ENCODE results near the gene NSMF. TPM values are rescaled to one million over a fixed set of nuclear protein-coding genes. Genes with fewer than 3 reads are reported as not detected.

Gene NSMF
- total and polyA plus RNA-seq, 2 of the 4 experiments (the other 2 are of a cell fraction): 7.7 to 40.9 TPM

- Histone ChIP-seq H3K4me2 (ENCODE audit: low read depth, low read length) (no peak overlapping the region), H2BK5ac (ENCODE audit: low read depth, low read length, poor library complexity, severe bottlenecking) (no peak overlapping the region), H2BK120ac (ENCODE audit: low read depth, low read length) (no peak overlapping the region), H2AFZ (replicated peaks; ENCODE audit: low read length, poor library complexity) (no peak overlapping the region), H3K27ac (ENCODE audit: insufficient read depth, low read length) (no peak overlapping the region), H3K23ac (ENCODE audit: low read depth, low read length) (no peak overlapping the region), H4K91ac (ENCODE audit: insufficient read depth, low read depth, low read length) (no peak overlapping the region), H3K79me1 (ENCODE audit: low read depth in 1 of 2, low read length in 2 of 2) (peaks cover 18 to 47% of the 10 kb centered on the region in 2 experiments), H3K56ac (ENCODE audit: extremely low read depth, insufficient read depth, low read length) (no peak overlapping the region), H3K9me3 (ENCODE audit: control insufficient read depth, insufficient read depth, low read length) (no peaks in the 10 kb centered on the region), H3K14ac (replicated peaks; ENCODE audit: low read depth, low read length) (no peak overlapping the region), H3K27me3 (ENCODE audit: control insufficient read depth, insufficient read depth, low read length) (no peaks in the 10 kb centered on the region), H3K4me3 (ENCODE audit: insufficient read depth, low read depth, low read length) (no peak overlapping the region), H2AK9ac (replicated peaks; ENCODE audit: low read depth, low read length, poor library complexity) (no peak overlapping the region), H3K9ac (ENCODE audit: low read depth, low read length) (no peak overlapping the region), H3K4ac (ENCODE audit: low read depth, low read length) (no peak overlapping the region), H4K8ac (ENCODE audit: low read depth in 2 of 2, low read length in 2 of 2) (no peak overlapping the region), H3K36me3 (ENCODE audit: control insufficient read depth, insufficient read depth, low read length) (peaks cover 3% of the 10 kb centered on the region; the same call in 1 of the 2 replicates), H2AK5ac (ENCODE audit: low read depth, low read length) (no peak overlapping the region), H2BK15ac (ENCODE audit: low read depth, low read length) (no peak overlapping the region), H3K18ac (ENCODE audit: low read depth, low read length) (no peak overlapping the region), H3K9me1 (ENCODE audit: insufficient read depth, low read length) (peaks cover 12% of the 10 kb centered on the region), H4K5ac (ENCODE audit: low read depth, low read length) (no peak overlapping the region), H4K20me1 (ENCODE audit: insufficient read depth, low read length) (no peaks in the 10 kb centered on the region), H3K4me1 (ENCODE audit: control insufficient read depth, insufficient read depth, low read length) (peaks cover 17% of the 10 kb centered on the region), H2BK20ac (ENCODE audit: low read depth, low read length) (no peak overlapping the region)
- ChIA-PET POLR2A (ENCODE audit: unreplicated experiment) (no interaction called here), CTCF (no interaction called here)
- dilution Hi-C loops (cut with HindIII; ENCODE audit: low sequenced_read_pairs, unreplicated experiment): no loop called here
- in situ Hi-C loops (cut with MboI; ENCODE audit: low sequenced_read_pairs): no loop called here
- BruUV-seq (replicated peaks): no TSS peak
- ATAC-seq (ENCODE audit: low read depth): no peak
- intact Hi-C loops (cut with micrococcal nuclease): no loop called here
- DNase-seq: no peak
- no peak for TF ChIP-seq ELK1 (IDR thresholded peaks at IDR 0.05; ENCODE audit: borderline replicate concordance, low read depth, low read length)
- no peak for TF ChIP-seq MXI1 (IDR thresholded peaks at IDR 0.05; ENCODE audit: borderline replicate concordance, low read depth, low read length)
- no peak for TF ChIP-seq BHLHE40 (IDR thresholded peaks at IDR 0.05; ENCODE audit: low read depth, low read length)
- TF ChIP-seq CEBPB (IDR thresholded peaks at IDR 0.05; ENCODE audit: low read depth, low read length): no peak
- no peak for TF ChIP-seq SMC3 (IDR thresholded peaks at IDR 0.05; ENCODE audit: low read depth, low read length)
- no peak for TF ChIP-seq RFX5 (IDR thresholded peaks at IDR 0.05; ENCODE audit: low read depth, low read length)
- TF ChIP-seq MAZ (IDR thresholded peaks at IDR 0.05; ENCODE audit: borderline replicate concordance, low read depth, low read length): no peak
- no peak for TF ChIP-seq FOS (IDR thresholded peaks at IDR 0.05; ENCODE audit: low read depth, low read length)
- no peak for TF ChIP-seq CHD1 (IDR thresholded peaks at IDR 0.05; ENCODE audit: low read depth, low read length)
- TF ChIP-seq MAFK (IDR thresholded peaks at IDR 0.05; ENCODE audit: low read depth, low read length): no peak
- WGBS, 2 experiments (ENCODE audit: extremely low coverage in 2 of 2, insufficient read length in 1 of 2): 100% methylated on average over 1 of the region's 23 CpGs; no CpG with 5 or more reads in 1 of the 2 experiments
Measured at GRCh38 chr9:137416006-137416562, 43.0 kb downstream of the NSMF start.

Measured in IMR-90 (cell line).